Suprapubic skin (tissue), 3 donors: Measurements from ENCODE around the gene FRMD7.

Experiments
- CTCF ChIP-seq, 2 donors: fragments of 200-600 bp in 1 of 2; fragments of 450-650 bp in 1 of 2; sonication (generic) in 1 of 2; IDR thresholded peaks; one replicate each; pipeline ENCODE4 v1.5.1; 2016 to 2019; ENCODE audit warnings: antibody characterized with exemption in 2 of 2, mild to moderate bottlenecking in 1 of 2, moderate library complexity in 1 of 2
- EP300 ChIP-seq: sonication (generic); formaldehyde crosslinking; IDR thresholded peaks from one replicate; pipeline ENCODE4 v1.6.1; 2017; ENCODE audit warnings: antibody characterized with exemption
- POLR2A ChIP-seq, 2 donors: fragments of 450-650 bp; IDR thresholded peaks; one replicate each; pipeline ENCODE4 v1.6.1; 2017; ENCODE audit warnings: antibody characterized with exemption in 2 of 2, mild to moderate bottlenecking in 2 of 2, moderate library complexity in 2 of 2

DNA sequence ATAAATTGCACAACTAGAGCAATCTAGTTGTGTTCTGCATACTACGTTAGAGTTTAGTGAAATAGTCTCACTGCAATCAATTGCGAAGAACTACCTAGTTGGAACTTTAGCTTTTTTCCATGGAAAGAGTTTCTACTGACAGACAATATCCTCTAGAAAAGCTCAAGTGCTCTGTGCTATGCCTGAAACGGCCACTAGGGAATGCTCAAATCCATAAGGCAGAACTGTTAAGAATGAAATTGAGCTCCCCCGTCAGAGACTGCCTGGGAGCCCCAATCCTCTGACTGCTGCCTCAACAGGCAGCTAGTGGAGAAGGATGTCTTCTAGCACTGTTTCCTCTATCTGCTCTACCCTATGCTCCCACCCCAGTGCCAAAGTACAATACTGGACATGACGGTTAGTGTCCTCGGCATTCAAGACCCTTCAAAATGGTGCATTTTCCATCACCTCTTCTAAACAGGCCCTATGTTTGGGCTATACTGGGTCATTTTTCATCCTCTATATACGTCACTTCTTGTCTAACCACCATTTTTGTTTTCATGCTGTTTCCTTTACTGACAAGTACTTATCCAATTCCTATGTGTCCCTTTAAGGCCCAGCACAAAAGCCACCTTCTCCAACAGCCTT lies 35.3 kb downstream of the FRMD7 start:
- TF ChIP-seq CTCF (IDR thresholded peaks at IDR 0.05) (peak; percentile 52 to 67), POLR2A (IDR thresholded peaks at IDR 0.05) (no peak), EP300 (no peak)
